Chondrocyte (in vitro differentiated cells): Measurements from ENCODE around the gene ITPR3. TPM values are rescaled to one million over a fixed set of nuclear protein-coding genes. Genes with fewer than 3 reads are reported as not detected.

Experiments used
- DNase-seq: peaks from one replicate; pipeline ENCODE4 v3.0.0; 2021; ENCODE audit warnings: mixed read lengths, low spot score
- H3K27ac Mint-ChIP-seq: one replicate; pipeline ENCODE4 v1.8.0; 2021; ENCODE audit warnings: mild to moderate bottlenecking, moderate library complexity, mixed read lengths; ENCODE audit not compliant: unreplicated experiment
- H3K27me3 Mint-ChIP-seq: 2 replicates; pipeline ENCODE4 v1.8.0; 2021; ENCODE audit warnings: low read depth, mixed read lengths
- H3K36me3 Mint-ChIP-seq: 2 replicates; pipeline ENCODE4 v1.8.0; 2021; ENCODE audit warnings: low read depth, mixed read lengths
- H3K4me1 Mint-ChIP-seq: 2 replicates; pipeline ENCODE4 v1.8.0; 2021; ENCODE audit warnings: low read depth, mild to moderate bottlenecking, mixed read lengths
- H3K4me3 Mint-ChIP-seq: one replicate; pipeline ENCODE4 v1.8.0; 2021; ENCODE audit warnings: mild to moderate bottlenecking, moderate library complexity, mixed read lengths; ENCODE audit not compliant: unreplicated experiment
- H3K9me3 Mint-ChIP-seq: 2 replicates; pipeline ENCODE4 v1.8.0; 2021; ENCODE audit warnings: low read depth, mixed read lengths
- CTCF ChIP-seq: fragments of 200-600 bp; sonication (generic); IDR thresholded peaks from 2 replicates; pipeline ENCODE4 v1.5.0; 2021; ENCODE audit warnings: antibody characterized with exemption, mild to moderate bottlenecking, moderate library complexity
- total RNA-seq: library from RNA; stranded (reverse); gene quantifications from 3 replicates; pipeline ENCODE4 v1.2.1, GENCODE V29; 2021

ITPR3 gene
- total RNA-seq, 1 donor from 2014 or later = 10.0 TPM

GRCh38 chr6:33732817-33733708 is 111.9 kb downstream of the ITPR3 start:
- TF ChIP-seq CTCF = no peak
- H3K4me3 Mint-ChIP-seq = no peak overlapping the region
- DNase-seq = no peak
- no peak overlapping the region for H3K27ac Mint-ChIP-seq
- peaks cover 11% of the 10 kb centered on the region for H3K4me1 Mint-ChIP-seq
- no peaks in the 10 kb centered on the region for H3K9me3 Mint-ChIP-seq
- no peaks in the 10 kb centered on the region for H3K27me3 Mint-ChIP-seq
- H3K36me3 Mint-ChIP-seq = peaks cover 4% of the 10 kb centered on the region

- TF ChIP-seq CTCF = no peak
- no peaks in the 10 kb centered on the region for H3K9me3 Mint-ChIP-seq
- no peak overlapping the region for H3K27ac Mint-ChIP-seq
- no peak for DNase-seq
- H3K36me3 Mint-ChIP-seq = peaks cover 3% of the 10 kb centered on the region
- peaks cover 11% of the 10 kb centered on the region for H3K4me1 Mint-ChIP-seq
- H3K4me3 Mint-ChIP-seq = no peak overlapping the region
- H3K27me3 Mint-ChIP-seq = no peaks in the 10 kb centered on the region
Observed at GRCh38 chr6:33733709-33734007, 112.5 kb downstream of the ITPR3 start.

- Mint-ChIP-seq H3K27me3 (no peaks in the 10 kb centered on the region), H3K27ac (no peak overlapping the region), H3K36me3 (peaks cover 3% of the 10 kb centered on the region), H3K4me1 (peaks cover 11% of the 10 kb centered on the region), H3K4me3 (no peak overlapping the region), H3K9me3 (no peaks in the 10 kb centered on the region)
- no peak for TF ChIP-seq CTCF
- no peak for DNase-seq
Observed at GRCh38 chr6:33735216-33735615, 114.1 kb downstream of the ITPR3 start.

GRCh38 chr6:33737267-33738026 is 116.3 kb downstream of the ITPR3 start:
- Mint-ChIP-seq H3K4me3 (no peak overlapping the region), H3K27me3 (no peaks in the 10 kb centered on the region), H3K27ac (peak overlapping the region; percentile 78), H3K36me3 (no peaks in the 10 kb centered on the region), H3K9me3 (no peaks in the 10 kb centered on the region), H3K4me1 (peaks cover 15% of the 10 kb centered on the region)
- TF ChIP-seq CTCF = peak; percentile 44
- no peak for DNase-seq

DNA sequence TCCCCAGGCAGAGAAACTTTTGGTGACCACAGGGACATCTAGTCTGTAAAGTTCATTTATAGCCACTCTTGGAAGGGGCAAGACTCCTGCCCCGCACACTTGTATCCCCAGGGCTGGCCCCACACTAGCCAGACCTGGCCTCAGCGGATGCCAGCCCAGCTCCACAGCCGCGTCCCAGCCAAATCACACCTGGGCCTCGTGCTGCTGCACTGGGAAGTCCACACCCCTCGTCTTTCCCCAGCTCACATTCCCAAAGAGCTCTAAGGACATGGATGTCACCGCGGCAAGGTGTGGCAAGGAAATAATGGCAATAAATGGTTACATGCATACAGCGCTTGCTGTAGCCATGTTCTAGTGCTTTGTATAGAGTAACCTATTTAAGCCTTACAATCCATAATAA is 117.0 kb downstream of the ITPR3 start:
- TF ChIP-seq CTCF = no peak
- Mint-ChIP-seq H3K27ac (no peak overlapping the region), H3K9me3 (no peaks in the 10 kb centered on the region), H3K27me3 (no peaks in the 10 kb centered on the region), H3K4me1 (peaks cover 20% of the 10 kb centered on the region), H3K36me3 (no peaks in the 10 kb centered on the region), H3K4me3 (no peak overlapping the region)
- DNase-seq = no peak
